Gastroesophageal sphincter (tissue), 4 donors: Measurements from ENCODE around the gene RNF157. TPM values are rescaled to one million over a fixed set of nuclear protein-coding genes. Genes with fewer than 3 reads are reported as not detected.

Experiments used
- ATAC-seq: fragments of 150-250 bp; one replicate; pipeline ENCODE4 v1.9.1; 2016; ENCODE audit warnings: mild to moderate bottlenecking, moderate library complexity
- H3K27ac ChIP-seq, 4 donors: fragments of 200-600 bp; sonication (generic) in 3 of 4; 1 replicate in 3 of 4; 2 replicates in 1 of 4; pipeline ENCODE4 v1.5.1; 2016 to 2019
- H3K27me3 ChIP-seq: fragments of 200-600 bp; sonication (generic); one replicate; pipeline ENCODE4 v1.5.1; 2019
- H3K36me3 ChIP-seq, 2 donors: fragments of 200-600 bp; sonication (generic); one replicate each; pipeline ENCODE4 v1.5.1; 2019; ENCODE audit warnings: control low read depth in 1 of 2
- H3K4me1 ChIP-seq, 3 donors: fragments of 200-600 bp; sonication (generic); 1 replicate in 2 of 3; 2 replicates in 1 of 3; pipeline ENCODE4 v1.5.1; 2016 to 2019; ENCODE audit warnings: control low read depth in 2 of 3
- H3K4me3 ChIP-seq, 2 donors: fragments of 200-600 bp; sonication (generic); one replicate each; pipeline ENCODE4 v1.5.1; 2019; ENCODE audit warnings: mild to moderate bottlenecking in 1 of 2, moderate library complexity in 1 of 2
- H3K9me3 ChIP-seq, 3 donors: fragments of 200-600 bp; sonication (generic); one replicate each; pipeline ENCODE4 v1.5.1; 2017 to 2019; ENCODE audit warnings: control low read depth in 2 of 3
- EP300 ChIP-seq: sonication (generic); formaldehyde crosslinking; IDR thresholded peaks from one replicate; pipeline ENCODE4 v1.6.1; 2017; ENCODE audit warnings: antibody characterized with exemption, mild to moderate bottlenecking
- POLR2A ChIP-seq, 2 donors: fragments of 450-650 bp; IDR thresholded peaks; one replicate each; pipeline ENCODE4 v1.6.1; 2017; ENCODE audit warnings: antibody characterized with exemption in 2 of 2, mild to moderate bottlenecking in 2 of 2, moderate library complexity in 1 of 2
- POLR2AphosphoS5 ChIP-seq: sonication (generic); formaldehyde crosslinking; IDR thresholded peaks from one replicate; pipeline ENCODE4 v1.6.1; 2017; ENCODE audit warnings: antibody characterized with exemption
- WGBS, 2 donors: methylation state at CpG; one replicate each; pipeline ENCODE4 v1.1.5; 2018; ENCODE audit warnings: low coverage in 1 of 2; 5-methylcytosine and 5-hydroxymethylcytosine counted together
- total RNA-seq, 4 donors: library from RNA; depleted of rRNA; stranded (reverse); fragments of >200 nt; gene quantifications; one replicate each; pipeline ENCODE4 v1.1.0, GENCODE V29; 2016
- TF ChIP-seq, protein P1 (sequence below), 4 experiments: fragments of 200-600 bp in 2 of 4; fragments of 450-650 bp in 2 of 4; sonication (generic) in 1 of 4; IDR thresholded peaks; one replicate each; pipeline ENCODE4 v1.5.1; 2017 to 2019; ENCODE audit warnings: antibody characterized with exemption in 4 of 4, mild to moderate bottlenecking in 2 of 4, moderate library complexity in 2 of 4

Gene RNF157
- total RNA-seq, 4 donors from 2014 or later: 2.5 to 8.1 (median 3.3) TPM

DNA sequence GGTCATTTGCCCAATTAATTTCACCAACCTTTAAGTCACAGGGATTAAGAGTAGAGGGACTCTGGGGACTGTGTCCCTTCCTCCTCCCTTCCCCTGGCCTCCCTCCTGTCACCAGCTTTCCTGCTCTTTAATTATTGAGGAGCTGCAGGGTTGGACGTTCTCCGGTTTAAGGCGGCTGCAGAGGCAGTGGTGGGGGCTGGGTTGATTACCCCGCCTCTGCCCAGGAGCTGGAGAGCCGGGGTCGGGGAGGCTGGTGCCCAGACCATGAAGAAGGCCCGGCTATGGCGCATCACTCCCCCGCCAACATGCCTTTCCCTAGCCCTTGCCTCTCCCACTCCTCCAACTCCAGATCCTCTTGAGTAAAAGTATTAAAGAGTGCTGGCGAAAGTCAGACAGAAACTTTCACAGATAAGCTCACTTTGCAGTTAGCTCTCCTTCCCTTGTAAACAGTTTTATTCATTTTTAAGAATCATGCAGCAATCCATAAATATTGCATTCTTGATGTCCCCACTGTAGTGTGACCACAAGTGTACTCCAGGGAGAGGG is 98.2 kb downstream of the RNF157 start:
- Histone ChIP-seq H3K36me3 (no peaks in the 10 kb centered on the region), H3K27me3 (peaks cover 41% of the 10 kb centered on the region), H3K27ac (no peak overlapping the region), H3K9me3 (no peaks in the 10 kb centered on the region), H3K4me1 (peaks cover 0 to 45% (median 22%) of the 10 kb centered on the region in 3 donors), H3K4me3 (no peak overlapping the region)
- ATAC-seq: no peak
- TF ChIP-seq POLR2AphosphoS5: no peak
- TF ChIP-seq, protein P1, sequence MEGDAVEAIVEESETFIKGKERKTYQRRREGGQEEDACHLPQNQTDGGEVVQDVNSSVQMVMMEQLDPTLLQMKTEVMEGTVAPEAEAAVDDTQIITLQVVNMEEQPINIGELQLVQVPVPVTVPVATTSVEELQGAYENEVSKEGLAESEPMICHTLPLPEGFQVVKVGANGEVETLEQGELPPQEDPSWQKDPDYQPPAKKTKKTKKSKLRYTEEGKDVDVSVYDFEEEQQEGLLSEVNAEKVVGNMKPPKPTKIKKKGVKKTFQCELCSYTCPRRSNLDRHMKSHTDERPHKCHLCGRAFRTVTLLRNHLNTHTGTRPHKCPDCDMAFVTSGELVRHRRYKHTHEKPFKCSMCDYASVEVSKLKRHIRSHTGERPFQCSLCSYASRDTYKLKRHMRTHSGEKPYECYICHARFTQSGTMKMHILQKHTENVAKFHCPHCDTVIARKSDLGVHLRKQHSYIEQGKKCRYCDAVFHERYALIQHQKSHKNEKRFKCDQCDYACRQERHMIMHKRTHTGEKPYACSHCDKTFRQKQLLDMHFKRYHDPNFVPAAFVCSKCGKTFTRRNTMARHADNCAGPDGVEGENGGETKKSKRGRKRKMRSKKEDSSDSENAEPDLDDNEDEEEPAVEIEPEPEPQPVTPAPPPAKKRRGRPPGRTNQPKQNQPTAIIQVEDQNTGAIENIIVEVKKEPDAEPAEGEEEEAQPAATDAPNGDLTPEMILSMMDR (IDR thresholded peaks at IDR 0.05): no peak
- TF ChIP-seq POLR2A (IDR thresholded peaks at IDR 0.05): no peak
- no peak for TF ChIP-seq EP300
- WGBS, 2 donors: 80 to 97% methylated on average over 1 to 2 of the region's 10 CpGs

DNA sequence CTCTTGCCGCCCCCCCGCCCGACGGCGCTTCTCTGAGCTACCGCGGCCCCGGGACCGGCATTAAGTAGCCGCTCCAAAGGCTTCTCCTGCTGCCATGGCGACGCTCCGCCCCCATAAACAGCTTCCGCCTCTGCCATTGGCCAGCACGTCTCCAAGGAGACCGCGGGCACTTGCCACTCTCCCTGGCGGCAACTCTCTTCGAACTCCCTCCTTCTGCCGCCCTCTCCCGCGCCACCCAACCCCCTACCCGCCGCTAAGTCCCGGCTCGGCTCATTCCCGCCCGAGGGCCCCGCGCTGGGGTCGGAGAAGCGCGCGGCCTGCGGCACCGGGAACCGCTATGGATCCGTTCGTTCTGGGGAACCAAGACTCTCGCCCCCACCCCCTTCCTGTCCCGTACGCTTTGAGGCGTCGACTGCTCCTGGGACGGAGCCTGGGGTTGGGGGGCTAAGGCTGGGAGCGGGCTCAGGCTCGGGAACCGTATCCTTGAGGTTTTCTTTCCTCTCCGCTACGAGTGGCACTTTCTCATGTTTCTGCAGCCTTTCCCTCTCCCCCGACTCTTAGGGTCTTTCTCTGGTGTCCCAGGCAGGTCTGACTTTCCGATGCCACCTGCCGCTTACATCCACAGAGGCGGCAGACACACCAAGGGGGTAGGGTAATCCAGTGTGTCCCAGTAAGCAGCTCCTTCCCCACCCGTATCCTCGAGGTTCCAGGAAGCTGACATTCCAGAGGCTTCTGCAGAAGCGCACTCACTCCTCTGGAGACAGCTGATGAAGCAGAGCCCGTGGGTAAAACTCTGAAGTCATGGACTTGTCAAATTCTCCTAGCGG is 98.9 kb downstream of the RNF157 start, which contains the start of gene FOXJ1:
Gene FOXJ1, minus strand, starts transcription at position 34 of the 827 bp plus-strand sequence. CDS start 850 bp downstream, outside the sequence.
- no peak for TF ChIP-seq POLR2A (IDR thresholded peaks at IDR 0.05)
- no peak for TF ChIP-seq POLR2AphosphoS5
- no peak for TF ChIP-seq EP300
- TF ChIP-seq, protein P1 (IDR thresholded peaks at IDR 0.05): no peak
- peak within 1 kb of the TSS; percentile 23 to 55 for H3K4me3 ChIP-seq
- 6 to 10% methylated on average over 6 to 15 of the region's 59 CpGs for WGBS, 2 donors
- peaks cover 0 to 45% (median 22%) of the 10 kb centered on the region in 3 donors for H3K4me1 ChIP-seq
- H3K9me3 ChIP-seq: no peaks in the 10 kb centered on the region
- H3K36me3 ChIP-seq: no peaks in the 10 kb centered on the region
- H3K27me3 ChIP-seq: peaks cover 48% of the 10 kb centered on the region
- peak; percentile 90 for ATAC-seq
- peak within 1 kb of the TSS in 1 of 4 donors; percentile 12 for H3K27ac ChIP-seq

DNA sequence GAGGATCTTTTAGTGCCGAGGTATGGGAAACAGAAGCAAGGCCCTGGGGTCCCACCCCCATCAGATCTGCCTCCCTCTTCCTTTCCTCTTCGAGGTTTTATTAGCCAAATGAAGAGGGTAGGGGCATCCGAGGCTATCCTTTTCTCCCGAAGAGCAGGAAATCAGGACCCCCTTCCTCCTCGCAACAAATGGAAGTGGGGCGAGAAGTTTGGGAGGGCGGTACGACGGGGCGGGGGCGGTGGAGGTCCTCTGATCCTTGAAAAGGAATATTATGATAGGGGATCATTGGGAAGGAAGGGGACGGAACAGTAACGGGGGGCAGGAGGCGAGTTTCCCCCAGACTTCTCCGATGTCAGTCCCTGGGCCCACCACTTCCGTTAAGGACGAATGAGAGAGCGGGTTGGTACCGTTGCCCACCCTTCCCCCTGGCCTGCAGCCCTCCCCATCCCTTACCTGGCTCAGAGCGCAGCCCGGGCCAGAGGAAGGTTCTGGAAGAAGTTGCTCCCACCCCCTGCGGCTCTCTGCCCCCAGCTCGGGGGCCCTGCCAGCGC is 99.6 kb downstream of the RNF157 start:
- Histone ChIP-seq H3K4me1 (peaks cover 0 to 45% (median 22%) of the 10 kb centered on the region in 3 donors), H3K4me3 (peak overlapping the region; percentile 23 to 55), H3K27ac (no peak overlapping the region), H3K27me3 (peaks cover 55% of the 10 kb centered on the region), H3K36me3 (no peaks in the 10 kb centered on the region), H3K9me3 (no peaks in the 10 kb centered on the region)
- TF ChIP-seq EP300 (no peak), POLR2A (IDR thresholded peaks at IDR 0.05) (no peak), POLR2AphosphoS5 (no peak)
- TF ChIP-seq, protein P1 (IDR thresholded peaks at IDR 0.05): no peak
- ATAC-seq: no peak
- 5 to 7% methylated on average over 4 to 6 of the region's 24 CpGs for WGBS, 2 donors

DNA sequence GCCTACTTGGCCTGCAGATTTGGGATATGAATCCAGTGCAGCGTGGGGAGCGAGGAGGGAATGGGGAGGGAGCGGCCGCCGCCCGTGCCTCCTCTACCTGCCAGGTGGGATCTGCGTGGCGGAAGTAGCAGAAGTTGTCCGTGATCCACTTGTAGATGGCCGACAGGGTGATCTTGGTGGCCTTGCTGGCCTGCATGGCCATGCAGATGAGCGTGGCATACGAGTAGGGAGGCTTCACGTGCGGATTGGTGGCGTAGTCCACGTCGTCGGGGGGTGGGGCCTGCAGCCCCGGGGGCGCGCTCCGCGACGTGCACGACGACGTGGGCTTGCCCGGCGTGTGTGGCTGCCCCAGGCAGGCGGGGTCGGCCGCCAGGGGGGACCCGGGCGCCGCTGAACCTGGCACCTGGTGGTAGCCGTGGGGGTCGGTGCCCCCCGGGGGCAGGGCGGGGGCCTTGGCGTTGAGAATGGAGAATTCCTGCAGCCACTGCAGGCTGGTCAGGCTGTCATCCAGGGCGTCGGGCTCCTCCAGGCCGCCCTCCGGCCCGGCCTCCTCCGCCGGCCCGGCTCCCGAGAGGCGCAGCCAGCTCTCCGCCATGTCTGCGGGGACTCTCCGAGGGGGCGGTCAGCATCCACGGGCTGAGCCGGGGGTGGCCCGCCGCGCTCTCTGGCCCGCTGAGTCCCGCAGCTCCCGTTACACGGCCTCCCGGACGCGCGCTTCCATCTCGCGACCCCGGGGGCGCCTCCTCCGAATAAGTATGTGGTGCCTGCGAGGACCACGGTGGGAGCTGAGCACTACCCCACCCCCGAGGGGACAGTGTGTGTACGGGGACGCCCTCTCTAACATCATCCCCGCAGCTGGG is 100.3 kb downstream of the RNF157 start:
- Histone ChIP-seq H3K27ac (no peak overlapping the region), H3K4me1 (peaks cover 0 to 41% (median 22%) of the 10 kb centered on the region in 3 donors), H3K27me3 (peaks cover 62% of the 10 kb centered on the region), H3K36me3 (no peaks in the 10 kb centered on the region), H3K4me3 (peak overlapping the region in 1 of 2 donors; percentile 28), H3K9me3 (no peaks in the 10 kb centered on the region)
- no peak for TF ChIP-seq POLR2AphosphoS5
- TF ChIP-seq POLR2A (IDR thresholded peaks at IDR 0.05): no peak
- no peak for TF ChIP-seq EP300
- TF ChIP-seq, protein P1 (IDR thresholded peaks at IDR 0.05): no peak
- WGBS, 2 donors: 24% methylated on average over 5 of the region's 78 CpGs; no CpG with 5 or more reads in 1 of the 2 donors
- no peak for ATAC-seq
